H9 (cell line): ENCODE data around the gene KCTD12. TPM values are rescaled to one million over a fixed set of nuclear protein-coding genes. Genes with fewer than 3 reads are reported as not detected.

Experiments
- DNase-seq: peaks from one replicate; pipeline ENCODE4 v3.0.0-alpha.2; 2017
- H2AFZ ChIP-seq: one replicate; pipeline ENCODE4 v1.6.1; 2013; ENCODE audit warnings: mild to moderate bottlenecking, low read length, control low read depth, moderate library complexity
- H2AK5ac ChIP-seq: 2 replicates; pipeline ENCODE4 v1.6.1; 2013; ENCODE audit warnings: low read length, control low read depth, mixed read lengths; ENCODE audit not compliant: insufficient read length
- H2BK120ac ChIP-seq: one replicate; pipeline ENCODE4 v1.6.1; 2013; ENCODE audit warnings: low read depth, mild to moderate bottlenecking, low read length, control low read depth, inconsistent platforms; ENCODE audit not compliant: poor library complexity, severe bottlenecking
- H2BK12ac ChIP-seq: 2 replicates; pipeline ENCODE4 v1.6.1; 2013; ENCODE audit warnings: low read length, control low read depth, mixed read lengths, low read depth; ENCODE audit not compliant: insufficient read length
- H2BK15ac ChIP-seq: 2 replicates; pipeline ENCODE4 v1.6.1; 2013; ENCODE audit warnings: low read depth, low read length, control low read depth
- H2BK20ac ChIP-seq: one replicate; pipeline ENCODE4 v1.6.1; 2013; ENCODE audit warnings: low read depth, mild to moderate bottlenecking, low read length, control low read depth, inconsistent platforms; ENCODE audit not compliant: poor library complexity, severe bottlenecking
- H2BK5ac ChIP-seq: 2 replicates; pipeline ENCODE4 v1.6.1; 2013; ENCODE audit warnings: low read length, control low read depth, mixed read lengths; ENCODE audit not compliant: insufficient read length
- H3K14ac ChIP-seq: 2 replicates; pipeline ENCODE4 v1.6.1; 2013; ENCODE audit warnings: low read length, control low read depth; ENCODE audit not compliant: insufficient read depth
- H3K18ac ChIP-seq: 2 replicates; pipeline ENCODE4 v1.6.1; 2013; ENCODE audit warnings: low read depth, mild to moderate bottlenecking, mixed read lengths, low read length, control low read depth; ENCODE audit not compliant: insufficient read length
- H3K23ac ChIP-seq: 2 replicates; pipeline ENCODE4 v1.6.1; 2013; ENCODE audit warnings: low read length, control low read depth, mixed read lengths, low read depth; ENCODE audit not compliant: insufficient read length
- H3K23me2 ChIP-seq: 2 replicates; pipeline ENCODE4 v1.6.1; 2013; ENCODE audit warnings: low read depth, mild to moderate bottlenecking, mixed read lengths, low read length, control low read depth; ENCODE audit not compliant: insufficient read length, poor library complexity, severe bottlenecking
- H3K27ac ChIP-seq: 2 replicates; pipeline ENCODE4 v1.5.1; 2013; ENCODE audit warnings: low read length, control low read depth, mixed read lengths, low read depth; ENCODE audit not compliant: insufficient read length
- H3K27me3 ChIP-seq: 2 replicates; pipeline ENCODE4 v1.6.1; 2013; ENCODE audit warnings: low read length, control low read depth, inconsistent platforms; ENCODE audit not compliant: insufficient read depth
- H3K4ac ChIP-seq: 2 replicates; pipeline ENCODE4 v1.6.1; 2013; ENCODE audit warnings: low read depth, mild to moderate bottlenecking, control low read depth, inconsistent platforms, low read length, moderate library complexity
- H3K4me1 ChIP-seq: 2 replicates; pipeline ENCODE4 v1.6.1; 2013; ENCODE audit warnings: low read length, control low read depth, inconsistent platforms; ENCODE audit not compliant: insufficient read depth
- H3K4me2 ChIP-seq: 2 replicates; pipeline ENCODE4 v1.6.1; 2013; ENCODE audit warnings: low read length, control low read depth, mixed read lengths; ENCODE audit not compliant: insufficient read length, insufficient read depth
- H3K56ac ChIP-seq: 2 replicates; pipeline ENCODE4 v1.6.1; 2013; ENCODE audit warnings: low read depth, mild to moderate bottlenecking, mixed read lengths, low read length, control low read depth; ENCODE audit not compliant: insufficient read length
- H3K79me1 ChIP-seq: 2 replicates; pipeline ENCODE4 v1.6.1; 2013; ENCODE audit warnings: low read depth, mild to moderate bottlenecking, moderate library complexity, low read length, control low read depth, inconsistent platforms; ENCODE audit not compliant: insufficient read depth, poor library complexity, severe bottlenecking
- H3K79me2 ChIP-seq: 2 replicates; pipeline ENCODE4 v1.6.1; 2013; ENCODE audit warnings: low read length, control low read depth, inconsistent platforms; ENCODE audit not compliant: insufficient read depth
- H3K9ac ChIP-seq: 2 replicates; pipeline ENCODE4 v1.6.1; 2013; ENCODE audit warnings: low read length, control low read depth, mixed read lengths; ENCODE audit not compliant: insufficient read length; ENCODE audit errors: extremely low read depth
- H3K9me3 ChIP-seq: one replicate; pipeline ENCODE4 v1.6.1; 2013; ENCODE audit warnings: low read depth, low read length, inconsistent platforms; ENCODE audit not compliant: control insufficient read depth
- H3T11ph ChIP-seq: one replicate; pipeline ENCODE4 v1.6.1; 2013; ENCODE audit warnings: mild to moderate bottlenecking, low read length, control low read depth, inconsistent platforms
- H4K20me1 ChIP-seq: one replicate; pipeline ENCODE4 v1.6.1; 2013; ENCODE audit not compliant: control insufficient read depth, insufficient read length, insufficient read depth
- H4K5ac ChIP-seq: 2 replicates; pipeline ENCODE4 v1.6.1; 2013; ENCODE audit warnings: low read depth, mild to moderate bottlenecking, mixed read lengths, low read length, control low read depth; ENCODE audit not compliant: insufficient read length
- H4K8ac ChIP-seq: replicated peaks from 2 replicates; pipeline ENCODE4 v1.6.1; 2013; ENCODE audit warnings: low read length, control low read depth, mixed read lengths, low read depth; ENCODE audit not compliant: insufficient read length
- H4K91ac ChIP-seq: 2 replicates; pipeline ENCODE4 v1.6.1; 2013; ENCODE audit warnings: low read depth, mild to moderate bottlenecking, moderate library complexity, mixed read lengths, low read length, control low read depth; ENCODE audit not compliant: insufficient read length
- H3K27ac Mint-ChIP-seq, 3 experiments: 2 replicates in 2 of 3; 3 replicates in 1 of 3; pipeline ENCODE4 v1.8.0; 2020 to 2021; ENCODE audit warnings: mixed read lengths in 3 of 3, mild to moderate bottlenecking in 1 of 3, moderate library complexity in 1 of 3
- H3K27me3 Mint-ChIP-seq: 2 replicates; pipeline ENCODE4 v1.8.0; 2021; ENCODE audit warnings: low read depth, mild to moderate bottlenecking, moderate library complexity, mixed read lengths
- H3K36me3 Mint-ChIP-seq, 3 experiments: 2 replicates in 2 of 3; 3 replicates in 1 of 3; pipeline ENCODE4 v1.8.0; 2020 to 2021; ENCODE audit warnings: low read depth in 3 of 3, mixed read lengths in 3 of 3; ENCODE audit not compliant: insufficient read depth in 1 of 3
- H3K4me1 Mint-ChIP-seq, 2 experiments: 2 replicates each; pipeline ENCODE4 v1.8.0; 2020; ENCODE audit warnings: mixed read lengths in 2 of 2
- H3K4me3 Mint-ChIP-seq, 2 experiments: 2 replicates in 1 of 2; 3 replicates in 1 of 2; pipeline ENCODE4 v1.8.0; 2020 to 2021; ENCODE audit warnings: mild to moderate bottlenecking in 2 of 2, mixed read lengths in 2 of 2, moderate library complexity in 1 of 2
- H3K9me3 Mint-ChIP-seq, 2 experiments: 2 replicates in 1 of 2; 3 replicates in 1 of 2; pipeline ENCODE4 v1.8.0; 2020; ENCODE audit warnings: mild to moderate bottlenecking in 2 of 2, mixed read lengths in 2 of 2, moderate library complexity in 1 of 2
- CTCF ChIP-seq: fragments of 200-600 bp; sonication (generic); conservative IDR thresholded peaks from 3 replicates; pipeline ENCODE4 v1.8.0; 2021; ENCODE audit warnings: antibody characterized with exemption, mild to moderate bottlenecking
- WGBS: extraction: QIAGEN DNeasy Blood & Tissue Kit; methylation state at CpG from one replicate; pipeline ENCODE4 v1.1.7; 2013; ENCODE audit warnings: missing lambda C conversion rate, low lambda C conversion rate, mixed read lengths; ENCODE audit not compliant: insufficient read length; ENCODE audit errors: extremely low coverage; 5-methylcytosine and 5-hydroxymethylcytosine counted together
- total RNA-seq: library from RNA; stranded (reverse); gene quantifications from 2 replicates; pipeline ENCODE4 v1.2.1, GENCODE V29; 2021

Gene KCTD12
- total RNA-seq, 1 experiment from 2014 or later, result 3.4 TPM

GRCh38 chr13:76885203-76886004, 801 bp downstream of the KCTD12 start:
- Histone ChIP-seq H2BK5ac (no peak overlapping the region), H3K27me3 (peaks cover 28% of the 10 kb centered on the region; the same call in 1 of the 2 replicates), H3K4ac (no peak overlapping the region), H3K27ac (no peak overlapping the region), H3K56ac (no peak overlapping the region), H3K18ac (peak overlapping the region; percentile 59), H2BK120ac (no peak overlapping the region), H3K4me1 (no peaks in the 10 kb centered on the region), H3K14ac (peak overlapping the region; percentile 52; the same call in 1 of the 2 replicates), H3T11ph (no peak overlapping the region), H3K9me3 (no peaks in the 10 kb centered on the region), H2AK5ac (no peak overlapping the region), H2BK20ac (no peak overlapping the region), H3K79me2 (no peaks in the 10 kb centered on the region), H3K23me2 (peaks cover 21% of the 10 kb centered on the region), H3K4me2 (peak overlapping the region; percentile 43), H2AFZ (no peak overlapping the region), H4K8ac (no peak overlapping the region), H4K5ac (no peak overlapping the region), H4K20me1 (no peaks in the 10 kb centered on the region), H3K9ac (no peak overlapping the region), H2BK15ac (no peak overlapping the region), H2BK12ac (no peak overlapping the region), H3K23ac (no peak overlapping the region), H3K79me1 (no peaks in the 10 kb centered on the region), H4K91ac (no peak overlapping the region)
- H3K36me3 Mint-ChIP-seq, result peaks cover 0 to 2% (median 0%) of the 10 kb centered on the region in 3 experiments; a peak in 2 of 7 replicates
- no CpG with 5 or more reads among the region's 94 CpGs for WGBS
- no peak overlapping the region for H3K27ac Mint-ChIP-seq
- no peak for TF ChIP-seq CTCF
- peak; percentile 65 for DNase-seq
- peaks cover 19 to 21% of the 10 kb centered on the region in 2 experiments for H3K4me1 Mint-ChIP-seq
- peaks cover 57% of the 10 kb centered on the region for H3K27me3 Mint-ChIP-seq
- H3K4me3 Mint-ChIP-seq, result peak overlapping the region; percentile 76 to 83
- peaks cover 0 to 3% of the 10 kb centered on the region in 2 experiments; a peak in 1 of 5 replicates for H3K9me3 Mint-ChIP-seq
